DND-41 (cell line): Measurements from ENCODE around the gene SRRM1.
A peak's percentile ranks its signal among the peaks of the same experiment; 100 is the strongest.
"Not testable (repeated sequence)": the region's sequence is repeated elsewhere in the genome, so short reads cannot be mapped to it uniquely, and the experiment has no call there.

Experiments
- ATAC-seq: fragments of 200-7000 bp; cut with Tn5 transposase; 3 replicates; pipeline ENCODE4 v1.9.1; 2021; ENCODE audit warnings: low read depth; ENCODE audit not compliant: insufficient read depth
- DNase-seq: peaks from one replicate; pipeline ENCODE4 v3.0.0-alpha.2; 2020
- H2AFZ ChIP-seq: 2 replicates; pipeline ENCODE4 v1.6.0; 2012; ENCODE audit warnings: low read depth, low read length
- H3K27ac ChIP-seq: 2 replicates; pipeline ENCODE4 v1.5.1; 2012; ENCODE audit warnings: low read length, inconsistent platforms
- H3K27me3 ChIP-seq: fragments of 200-600 bp; sonication (generic); 2 replicates; pipeline ENCODE4 v1.6.0; 2012; ENCODE audit warnings: low read length, mild to moderate bottlenecking, inconsistent platforms; ENCODE audit not compliant: insufficient read depth, poor library complexity
- H3K36me3 ChIP-seq: 2 replicates; pipeline ENCODE4 v1.5.1; 2012; ENCODE audit warnings: low read length, inconsistent platforms; ENCODE audit not compliant: insufficient read depth
- H3K4me1 ChIP-seq: 2 replicates; pipeline ENCODE4 v1.5.1; 2012; ENCODE audit warnings: mild to moderate bottlenecking, low read length; ENCODE audit not compliant: insufficient read depth
- H3K4me2 ChIP-seq: 2 replicates; pipeline ENCODE4 v1.6.0; 2012; ENCODE audit warnings: mild to moderate bottlenecking, moderate library complexity, low read length, inconsistent platforms; ENCODE audit not compliant: insufficient read depth
- H3K4me3 ChIP-seq, 2 experiments: fragments of 200-600 bp in 1 of 2; shearing (Covaris generic) in 1 of 2; 2 replicates each; pipeline ENCODE4 v1.5.1; 2012 to 2016; ENCODE audit warnings: inconsistent platforms in 2 of 2, low read length in 2 of 2, mild to moderate bottlenecking in 2 of 2, low read depth in 1 of 2, moderate library complexity in 1 of 2
- H3K79me2 ChIP-seq: 2 replicates; pipeline ENCODE4 v1.6.0; 2012; ENCODE audit warnings: low read length, inconsistent platforms; ENCODE audit not compliant: insufficient read depth
- H3K9ac ChIP-seq: 2 replicates; pipeline ENCODE4 v1.6.0; 2012; ENCODE audit warnings: low read depth, mild to moderate bottlenecking, inconsistent platforms, low read length, moderate library complexity
- H3K9me3 ChIP-seq: 2 replicates; pipeline ENCODE4 v1.5.1; 2012; ENCODE audit warnings: low read length, moderate library complexity, mild to moderate bottlenecking, inconsistent platforms; ENCODE audit not compliant: insufficient read depth, severe bottlenecking
- H4K20me1 ChIP-seq: 2 replicates; pipeline ENCODE4 v1.6.0; 2012; ENCODE audit warnings: low read length; ENCODE audit not compliant: insufficient read depth
- EZH2 ChIP-seq: IDR thresholded peaks from 3 replicates; pipeline ENCODE4 v1.6.1; 2012; ENCODE audit warnings: borderline replicate concordance, low read depth, mild to moderate bottlenecking, moderate library complexity, low read length, inconsistent platforms; ENCODE audit not compliant: severe bottlenecking
- TF ChIP-seq, protein P1 (sequence below): IDR thresholded peaks from 2 replicates; pipeline ENCODE4 v1.5.1; 2012; ENCODE audit warnings: borderline replicate concordance, low read length, moderate library complexity, mild to moderate bottlenecking; ENCODE audit not compliant: poor library complexity, severe bottlenecking; ENCODE audit errors: extremely low read depth

Gene SRRM1

GRCh38 chr1:24721533-24721932, 78.4 kb downstream of the SRRM1 start:
- H3K27ac ChIP-seq: no peak overlapping the region
- H3K36me3 ChIP-seq: no peaks in the 10 kb centered on the region
- no peaks in the 10 kb centered on the region for H3K9me3 ChIP-seq
- TF ChIP-seq, protein P1, sequence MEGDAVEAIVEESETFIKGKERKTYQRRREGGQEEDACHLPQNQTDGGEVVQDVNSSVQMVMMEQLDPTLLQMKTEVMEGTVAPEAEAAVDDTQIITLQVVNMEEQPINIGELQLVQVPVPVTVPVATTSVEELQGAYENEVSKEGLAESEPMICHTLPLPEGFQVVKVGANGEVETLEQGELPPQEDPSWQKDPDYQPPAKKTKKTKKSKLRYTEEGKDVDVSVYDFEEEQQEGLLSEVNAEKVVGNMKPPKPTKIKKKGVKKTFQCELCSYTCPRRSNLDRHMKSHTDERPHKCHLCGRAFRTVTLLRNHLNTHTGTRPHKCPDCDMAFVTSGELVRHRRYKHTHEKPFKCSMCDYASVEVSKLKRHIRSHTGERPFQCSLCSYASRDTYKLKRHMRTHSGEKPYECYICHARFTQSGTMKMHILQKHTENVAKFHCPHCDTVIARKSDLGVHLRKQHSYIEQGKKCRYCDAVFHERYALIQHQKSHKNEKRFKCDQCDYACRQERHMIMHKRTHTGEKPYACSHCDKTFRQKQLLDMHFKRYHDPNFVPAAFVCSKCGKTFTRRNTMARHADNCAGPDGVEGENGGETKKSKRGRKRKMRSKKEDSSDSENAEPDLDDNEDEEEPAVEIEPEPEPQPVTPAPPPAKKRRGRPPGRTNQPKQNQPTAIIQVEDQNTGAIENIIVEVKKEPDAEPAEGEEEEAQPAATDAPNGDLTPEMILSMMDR: no peak
- no peak for TF ChIP-seq EZH2
- H3K9ac ChIP-seq: no peak overlapping the region
- H2AFZ ChIP-seq: no peak overlapping the region; the same call in 1 of the 2 replicates
- H3K27me3 ChIP-seq: no peaks in the 10 kb centered on the region
- H3K79me2 ChIP-seq: no peaks in the 10 kb centered on the region
- DNase-seq (no peak), ATAC-seq (no peak)
- H3K4me2 ChIP-seq: no peak overlapping the region; the same call in 1 of the 2 replicates
- H3K4me1 ChIP-seq: peaks cover 10% of the 10 kb centered on the region
- no peak overlapping the region for H3K4me3 ChIP-seq
- H4K20me1 ChIP-seq: no peaks in the 10 kb centered on the region

DNA sequence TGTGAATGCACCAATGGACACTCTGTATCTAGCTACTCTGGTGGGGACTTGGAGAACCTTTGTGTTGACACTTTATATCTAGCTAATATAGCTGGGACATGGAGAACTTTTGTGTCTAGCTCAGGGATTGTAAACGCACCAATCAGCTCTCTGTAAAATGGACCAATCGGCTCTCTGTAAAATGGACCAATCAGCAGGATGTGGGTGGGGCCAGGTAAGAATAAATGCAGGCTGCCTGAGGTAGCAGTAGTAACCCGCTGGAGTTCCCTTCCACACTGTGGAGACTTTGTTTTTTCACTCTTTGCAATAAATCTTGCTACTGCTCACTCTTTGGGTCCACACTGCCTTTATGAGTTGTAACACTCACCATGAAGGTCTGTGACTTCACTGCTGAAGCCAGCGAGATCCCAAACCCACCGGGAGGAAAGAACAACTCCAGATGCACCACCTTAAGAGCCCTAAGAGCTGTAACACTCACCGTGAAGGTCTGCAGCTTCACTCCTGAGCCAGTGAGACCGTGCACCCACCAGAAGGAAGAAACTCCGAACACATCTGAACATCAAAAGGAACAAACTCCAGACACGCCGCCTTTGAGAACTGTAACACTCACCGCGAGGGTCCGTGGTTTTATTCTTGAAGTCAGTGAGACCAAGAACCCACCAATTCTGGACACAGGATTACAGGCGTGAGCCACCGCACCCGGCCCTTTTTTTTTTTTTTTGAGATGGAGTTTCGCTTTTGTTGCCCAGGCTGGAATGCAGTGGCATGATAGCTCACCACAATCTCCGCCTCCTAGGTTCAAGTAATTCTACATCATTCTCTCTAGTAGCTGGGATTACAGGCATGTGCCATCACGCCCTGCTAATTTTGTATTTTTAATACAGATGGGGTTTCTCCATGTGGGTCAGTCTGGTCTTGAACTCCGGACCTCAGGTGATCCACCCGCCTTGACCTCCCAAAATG, 79.3 kb downstream of the SRRM1 start:
- ATAC-seq (peak; percentile 75), DNase-seq (peak; percentile 52)
- not testable (repeated sequence) for H3K27me3 ChIP-seq, H3K79me2 ChIP-seq, H4K20me1 ChIP-seq, H3K9me3 ChIP-seq, H3K36me3 ChIP-seq
- peak overlapping the region; percentile 89 for H2AFZ ChIP-seq
- peak overlapping the region; percentile 56; the same call in 1 of the 2 replicates for H3K27ac ChIP-seq
- peak overlapping the region; percentile 87 for H3K4me2 ChIP-seq
- H3K4me1 ChIP-seq: peaks cover 15% of the 10 kb centered on the region
- H3K9ac ChIP-seq: peak overlapping the region; percentile 52
- H3K4me3 ChIP-seq: peak overlapping the region; percentile 25 to 69; a peak in 3 of 4 replicates
